ENCODE data around the gene PAK5. TPM values are rescaled to one million over a fixed set of nuclear protein-coding genes. Genes with fewer than 3 reads are reported as not detected.

PAK5 gene
- total RNA-seq, 2 donors from 2014 or later = not detected

DNA sequence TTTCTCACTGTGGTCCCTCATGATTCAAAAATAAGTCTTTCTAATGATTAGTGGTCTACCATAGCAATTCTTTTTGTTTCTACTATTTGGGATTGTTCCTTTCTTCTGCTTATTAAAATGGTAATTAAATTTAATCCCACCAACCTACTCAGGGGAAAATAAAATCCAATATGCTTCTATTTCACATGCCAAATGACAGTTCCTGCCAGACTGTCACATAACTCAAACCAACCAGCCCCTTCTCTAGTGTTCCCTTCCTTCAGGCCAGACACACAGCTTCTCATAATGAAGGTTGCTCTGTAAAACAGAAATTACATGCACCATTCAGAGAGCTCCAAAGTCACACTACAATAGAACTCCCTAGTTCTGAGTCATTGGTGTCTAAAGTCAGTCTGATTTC is 23.2 kb downstream of the PAK5 start:
- H3K4me3 Mint-ChIP-seq = no peak overlapping the region
- H3K4me1 Mint-ChIP-seq = no peaks in the 10 kb centered on the region
- no peaks in the 10 kb centered on the region for H3K9me3 Mint-ChIP-seq
- H3K27me3 Mint-ChIP-seq = no peaks in the 10 kb centered on the region
- H3K27ac Mint-ChIP-seq = no peak overlapping the region
- no peaks in the 10 kb centered on the region for H3K36me3 Mint-ChIP-seq (ENCODE audit: low read depth)
- no peak for ATAC-seq (replicated peaks)

DNA sequence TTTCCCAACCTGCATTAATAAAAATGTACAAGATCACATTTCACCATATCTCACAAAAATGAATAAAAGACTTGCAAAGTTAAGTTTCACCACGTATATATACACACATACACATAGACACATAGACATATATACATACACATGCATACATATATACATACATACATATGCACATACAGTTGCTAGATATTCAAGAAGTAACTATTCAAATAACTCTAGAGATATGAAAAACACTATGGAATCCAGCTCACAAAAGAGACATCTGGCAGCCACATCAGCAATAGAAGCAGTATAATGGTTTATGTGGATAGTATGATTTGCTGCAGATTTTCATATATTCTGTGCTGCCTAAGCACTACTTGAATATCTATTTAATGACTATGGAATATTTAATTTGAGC is 28.1 kb downstream of the PAK5 start:
- Mint-ChIP-seq H3K4me1 (no peaks in the 10 kb centered on the region), H3K27ac (no peak overlapping the region), H3K9me3 (peaks cover 5% of the 10 kb centered on the region), H3K36me3 (ENCODE audit: low read depth) (no peaks in the 10 kb centered on the region), H3K4me3 (no peak overlapping the region), H3K27me3 (no peaks in the 10 kb centered on the region)
- no peak for ATAC-seq (replicated peaks)

DNA sequence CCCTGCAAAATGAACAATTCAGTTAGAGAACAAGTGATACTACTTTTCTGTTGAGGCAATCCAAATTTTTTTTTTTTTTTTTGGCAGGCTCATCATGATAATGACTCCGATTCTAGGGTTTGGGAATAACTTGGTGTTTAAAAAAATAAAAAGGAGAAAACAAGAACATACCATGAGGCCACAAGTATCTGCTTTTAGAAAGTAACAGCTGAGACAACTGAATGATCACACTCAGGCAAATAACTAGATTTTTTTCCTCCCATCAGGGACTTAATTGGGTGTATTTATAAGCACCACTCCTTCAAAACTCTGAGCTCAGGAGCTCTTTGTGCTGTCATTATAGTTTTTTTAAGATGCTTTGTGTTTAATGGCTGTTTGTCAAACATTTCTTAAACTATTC is 29.6 kb downstream of the PAK5 start:
- Mint-ChIP-seq H3K4me1 (no peaks in the 10 kb centered on the region), H3K36me3 (ENCODE audit: low read depth) (no peaks in the 10 kb centered on the region), H3K9me3 (peaks cover 8% of the 10 kb centered on the region), H3K4me3 (no peak overlapping the region), H3K27ac (no peak overlapping the region), H3K27me3 (no peaks in the 10 kb centered on the region)
- no peak for ATAC-seq (replicated peaks)

DNA sequence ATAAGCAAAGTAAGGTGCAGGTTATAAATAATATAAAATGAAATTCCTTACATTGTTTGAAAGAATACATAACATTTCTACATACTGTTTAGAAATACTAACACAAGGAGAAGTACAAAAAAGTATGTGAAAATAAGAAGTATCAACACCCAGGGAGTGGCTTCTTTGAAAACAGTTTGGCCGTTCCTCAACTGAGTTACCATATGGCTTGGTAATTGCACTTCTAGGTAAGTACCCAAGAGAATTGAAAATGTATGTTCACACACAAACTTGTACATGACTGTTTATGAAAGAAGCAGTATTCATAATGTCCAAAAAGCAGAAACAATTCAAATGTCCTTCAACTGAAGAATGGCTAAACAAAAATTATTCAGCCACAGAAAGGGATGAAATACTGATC is 30.7 kb downstream of the PAK5 start:
- Mint-ChIP-seq H3K36me3 (ENCODE audit: low read depth) (no peaks in the 10 kb centered on the region), H3K27me3 (no peaks in the 10 kb centered on the region), H3K4me3 (no peak overlapping the region), H3K4me1 (no peaks in the 10 kb centered on the region), H3K27ac (no peak overlapping the region), H3K9me3 (peaks cover 11% of the 10 kb centered on the region)
- ATAC-seq (replicated peaks) = no peak

DNA sequence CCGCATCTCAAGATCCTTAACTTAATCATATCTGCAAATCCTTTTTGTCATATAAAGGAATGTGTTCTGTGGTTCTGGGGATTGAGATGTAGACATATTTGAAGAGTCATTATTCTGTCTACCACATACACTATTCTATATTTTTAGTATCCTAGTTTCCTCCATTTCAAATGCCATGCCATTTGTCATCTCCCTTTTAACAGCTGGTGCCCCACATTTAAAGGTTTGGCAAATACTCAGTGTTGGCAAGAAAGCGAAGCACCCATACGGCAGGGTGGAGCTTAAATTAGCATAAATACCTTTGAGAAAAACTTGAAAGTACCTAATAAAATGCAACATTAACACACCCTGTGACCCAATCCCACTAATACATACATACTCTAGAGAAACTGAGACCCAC is 31.7 kb downstream of the PAK5 start:
- H3K4me3 Mint-ChIP-seq = no peak overlapping the region
- no peak for ATAC-seq (replicated peaks)

DNA sequence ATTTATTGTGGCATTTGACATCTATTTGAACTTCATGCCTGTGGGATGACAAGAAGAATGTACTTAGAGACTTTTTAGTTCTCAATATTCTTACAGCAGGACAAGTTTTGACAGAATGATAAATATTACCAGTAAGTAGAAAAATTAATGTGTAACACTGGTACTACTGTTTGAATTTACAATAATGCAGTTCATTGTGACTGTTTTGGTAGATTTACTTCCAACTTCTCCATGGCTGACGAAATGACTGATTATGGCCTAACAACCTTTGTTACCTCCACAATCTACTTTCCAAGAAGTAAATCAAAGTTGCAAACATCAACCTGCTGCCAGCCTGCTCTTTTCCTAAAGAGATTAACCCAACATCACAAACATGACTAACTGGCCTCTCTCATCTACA is 38.5 kb downstream of the PAK5 start:
- H3K27me3 Mint-ChIP-seq = no peaks in the 10 kb centered on the region

More for the DNA sequence above, 31.7 kb downstream of the PAK5 start:
- H3K27me3 Mint-ChIP-seq = no peaks in the 10 kb centered on the region
- no peaks in the 10 kb centered on the region for H3K36me3 Mint-ChIP-seq (ENCODE audit: low read depth)
- no peaks in the 10 kb centered on the region for H3K4me1 Mint-ChIP-seq
- peaks cover 12% of the 10 kb centered on the region for H3K9me3 Mint-ChIP-seq
- H3K27ac Mint-ChIP-seq = no peak overlapping the region

DNA sequence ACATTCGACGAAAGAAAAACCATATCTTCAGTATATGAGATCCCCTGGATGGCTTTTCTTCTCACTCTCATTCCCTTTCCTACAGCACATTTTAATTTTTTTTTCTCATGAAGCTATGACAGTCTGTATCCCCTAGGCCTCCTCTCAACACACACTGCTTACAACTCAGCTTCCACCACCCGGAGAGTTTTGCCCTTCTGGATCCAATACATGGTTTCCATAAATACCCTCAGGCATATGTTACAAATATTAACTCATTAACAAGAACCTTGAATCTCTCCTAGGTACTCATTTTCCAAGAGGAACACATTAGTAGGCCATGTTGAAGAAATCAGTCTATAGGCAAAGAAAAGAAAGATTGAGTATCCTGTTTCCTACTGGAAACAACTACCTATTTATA is 44.0 kb downstream of the PAK5 start:
- Mint-ChIP-seq H3K4me3 (no peak overlapping the region), H3K4me1 (no peaks in the 10 kb centered on the region), H3K27me3 (no peaks in the 10 kb centered on the region), H3K27ac (no peak overlapping the region), H3K9me3 (peaks cover 15% of the 10 kb centered on the region), H3K36me3 (ENCODE audit: low read depth) (no peaks in the 10 kb centered on the region)
- ATAC-seq (replicated peaks) = no peak

More for the DNA sequence above, 38.5 kb downstream of the PAK5 start:
- Mint-ChIP-seq H3K9me3 (peaks cover 22% of the 10 kb centered on the region), H3K4me1 (no peaks in the 10 kb centered on the region), H3K27ac (no peak overlapping the region), H3K4me3 (no peak overlapping the region), H3K36me3 (ENCODE audit: low read depth) (no peaks in the 10 kb centered on the region)
- no peak for ATAC-seq (replicated peaks)

DNA sequence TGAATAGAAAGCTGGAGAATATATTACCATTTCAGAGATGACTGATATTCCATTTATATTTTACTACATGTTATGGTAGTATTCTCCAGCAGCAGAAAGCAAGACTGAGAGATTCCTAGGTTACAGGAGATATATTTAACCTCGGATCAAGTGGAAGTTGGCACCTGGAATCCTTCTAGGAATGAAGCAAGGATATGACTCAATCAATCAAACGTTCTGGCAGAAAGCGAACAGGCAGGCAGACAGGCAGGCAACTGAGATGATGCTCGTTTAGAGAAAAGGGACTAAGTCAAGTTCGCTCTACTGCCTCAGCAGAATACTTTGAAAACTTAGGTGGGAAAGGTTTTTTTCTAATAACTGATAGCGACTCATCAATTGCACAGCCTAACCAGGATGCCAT is 46.2 kb downstream of the PAK5 start:
- no peaks in the 10 kb centered on the region for H3K27me3 Mint-ChIP-seq
- H3K36me3 Mint-ChIP-seq (ENCODE audit: low read depth) = no peaks in the 10 kb centered on the region
- no peaks in the 10 kb centered on the region for H3K4me1 Mint-ChIP-seq
- ATAC-seq (replicated peaks) = no peak
- H3K27ac Mint-ChIP-seq = no peak overlapping the region
- H3K4me3 Mint-ChIP-seq = no peak overlapping the region
- H3K9me3 Mint-ChIP-seq = peaks cover 8% of the 10 kb centered on the region

DNA sequence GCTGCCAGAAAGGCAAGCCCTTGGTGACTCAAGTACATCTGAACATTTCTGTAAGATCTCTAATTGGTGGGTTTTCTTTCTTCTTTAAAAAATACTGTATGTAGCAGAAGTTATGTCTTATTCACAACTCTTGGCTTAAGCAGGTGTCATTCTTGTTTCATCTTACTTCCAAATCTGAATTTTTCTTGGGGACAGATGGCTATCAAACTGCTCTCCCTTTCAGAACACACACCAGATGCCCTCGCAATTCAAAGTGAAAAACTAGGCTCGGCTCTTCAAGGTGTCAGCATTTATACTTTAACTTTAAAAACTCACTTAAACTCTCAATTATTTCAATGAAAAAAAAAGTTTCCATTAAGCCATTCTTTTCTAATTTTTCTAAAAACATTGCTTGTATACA is 49.7 kb downstream of the PAK5 start:
- H3K27me3 Mint-ChIP-seq = no peaks in the 10 kb centered on the region
- no peaks in the 10 kb centered on the region for H3K36me3 Mint-ChIP-seq (ENCODE audit: low read depth)

DNA sequence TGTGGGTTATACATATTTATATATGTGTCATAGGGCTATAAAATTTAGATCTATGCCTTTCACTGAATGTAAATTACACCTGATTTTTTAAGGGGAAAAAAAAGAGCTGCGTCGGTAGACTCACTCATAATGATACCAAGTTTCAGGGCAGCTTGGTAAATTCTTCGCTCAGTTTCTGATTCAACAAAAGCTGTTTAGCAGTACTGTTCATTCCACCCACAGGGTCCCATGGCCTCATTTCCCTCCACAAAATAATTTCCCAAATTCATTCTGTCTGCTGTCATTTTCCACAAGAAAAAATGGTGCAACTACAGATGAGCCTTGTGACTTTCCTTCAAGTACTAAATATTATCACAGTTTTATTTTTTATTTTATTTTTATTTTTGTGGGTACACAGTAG is 63.7 kb downstream of the PAK5 start:
- no peaks in the 10 kb centered on the region for H3K4me1 Mint-ChIP-seq
- H3K36me3 Mint-ChIP-seq (ENCODE audit: low read depth) = no peaks in the 10 kb centered on the region
- H3K4me3 Mint-ChIP-seq = no peak overlapping the region
- H3K27ac Mint-ChIP-seq = no peak overlapping the region
- ATAC-seq (replicated peaks) = no peak
- H3K27me3 Mint-ChIP-seq = no peaks in the 10 kb centered on the region
- peaks cover 8% of the 10 kb centered on the region for H3K9me3 Mint-ChIP-seq

More for the DNA sequence above, 49.7 kb downstream of the PAK5 start:
- Mint-ChIP-seq H3K4me3 (no peak overlapping the region), H3K9me3 (no peaks in the 10 kb centered on the region), H3K4me1 (no peaks in the 10 kb centered on the region), H3K27ac (no peak overlapping the region)
- ATAC-seq (replicated peaks) = no peak

DNA sequence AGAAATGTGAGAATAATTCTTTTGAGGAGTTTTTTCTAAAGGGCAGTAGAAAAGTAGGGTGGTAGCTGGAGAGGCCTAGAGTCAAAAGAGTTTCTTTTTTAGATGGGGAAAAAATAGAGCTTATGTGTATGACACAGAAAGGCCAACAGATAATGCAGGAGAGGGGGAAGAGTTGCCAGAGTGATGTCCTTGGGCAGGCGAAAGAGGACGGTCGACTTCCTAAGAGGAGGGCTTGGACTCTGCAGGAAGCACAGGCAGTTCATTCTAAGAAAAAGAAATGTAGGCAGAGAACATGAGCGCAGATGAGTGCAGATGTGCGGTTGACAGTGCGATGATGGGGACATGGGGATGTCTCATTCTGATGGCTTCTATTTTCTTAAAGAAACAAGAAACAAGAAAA is 68.9 kb downstream of the PAK5 start:
- Mint-ChIP-seq H3K27ac (no peak overlapping the region), H3K27me3 (no peaks in the 10 kb centered on the region), H3K36me3 (ENCODE audit: low read depth) (no peaks in the 10 kb centered on the region), H3K4me1 (no peaks in the 10 kb centered on the region), H3K9me3 (peaks cover 15% of the 10 kb centered on the region), H3K4me3 (no peak overlapping the region)
- ATAC-seq (replicated peaks) = no peak

DNA sequence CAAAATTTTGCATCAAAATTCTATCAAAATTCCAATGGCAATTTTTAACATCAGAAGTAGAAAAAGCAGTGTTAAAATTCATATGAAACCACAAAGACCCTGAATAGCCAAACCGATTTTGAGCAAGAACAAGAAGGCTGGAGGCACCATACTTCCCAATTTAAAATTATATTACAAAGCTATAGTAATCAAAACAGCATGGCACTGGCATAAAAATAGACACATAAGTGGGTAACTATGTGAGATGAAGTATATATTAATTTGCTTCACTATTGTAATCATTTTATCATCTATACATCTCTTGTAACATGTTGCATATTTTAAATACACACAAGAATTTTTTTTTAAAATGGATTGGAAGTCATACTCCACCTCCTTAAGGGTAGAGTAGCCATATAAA is 77.4 kb downstream of the PAK5 start:
- H3K27me3 Mint-ChIP-seq = no peaks in the 10 kb centered on the region
- H3K36me3 Mint-ChIP-seq (ENCODE audit: low read depth) = no peaks in the 10 kb centered on the region
- H3K4me3 Mint-ChIP-seq = no peak overlapping the region
- ATAC-seq (replicated peaks) = no peak
- H3K9me3 Mint-ChIP-seq = no peaks in the 10 kb centered on the region
- no peak overlapping the region for H3K27ac Mint-ChIP-seq
- H3K4me1 Mint-ChIP-seq = no peaks in the 10 kb centered on the region

DNA sequence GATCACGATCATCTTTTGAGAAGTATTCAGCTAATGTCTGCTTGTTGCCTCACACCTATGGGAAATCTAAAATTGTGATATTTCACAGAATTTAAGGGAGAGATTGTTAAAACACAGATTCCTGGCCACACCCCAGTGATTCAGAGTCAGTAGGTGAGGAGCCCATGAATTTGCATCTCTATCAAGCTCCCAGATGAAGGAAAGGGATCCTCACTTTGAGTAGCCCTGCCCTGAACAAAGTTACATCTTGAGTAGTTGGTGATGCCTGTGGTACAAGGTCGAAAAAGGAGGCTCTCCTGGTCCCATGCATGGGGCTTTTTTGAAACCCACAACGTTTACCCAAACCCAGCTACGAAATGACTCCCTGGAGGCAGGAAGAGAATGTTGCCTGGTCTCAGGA is 79.5 kb downstream of the PAK5 start:
- no peaks in the 10 kb centered on the region for H3K36me3 Mint-ChIP-seq (ENCODE audit: low read depth)

DNA sequence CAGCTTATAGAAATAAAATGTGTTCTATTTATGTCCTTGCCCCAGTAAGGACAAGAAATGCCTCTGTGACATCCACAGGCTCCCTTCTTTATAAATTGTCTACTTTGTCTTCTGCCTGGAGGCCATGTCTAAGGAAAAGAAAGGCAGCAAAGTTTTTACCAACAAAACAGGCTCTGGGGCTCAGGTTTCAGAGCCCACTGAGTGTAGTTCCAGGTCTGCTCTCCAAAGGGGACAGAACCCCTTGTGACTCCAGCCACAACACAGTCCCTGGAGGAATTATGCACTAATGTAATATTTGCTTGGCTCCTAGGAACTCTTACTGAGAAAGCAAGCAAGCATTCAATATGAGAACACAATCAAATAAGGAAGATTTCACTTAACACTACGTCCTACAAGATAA is 80.1 kb downstream of the PAK5 start:
- Mint-ChIP-seq H3K9me3 (no peaks in the 10 kb centered on the region), H3K27me3 (no peaks in the 10 kb centered on the region), H3K27ac (no peak overlapping the region), H3K4me1 (no peaks in the 10 kb centered on the region), H3K36me3 (ENCODE audit: low read depth) (no peaks in the 10 kb centered on the region), H3K4me3 (no peak overlapping the region)
- ATAC-seq (replicated peaks) = no peak

More for the DNA sequence above, 79.5 kb downstream of the PAK5 start:
- Mint-ChIP-seq H3K27ac (no peak overlapping the region), H3K27me3 (no peaks in the 10 kb centered on the region), H3K4me1 (no peaks in the 10 kb centered on the region), H3K9me3 (no peaks in the 10 kb centered on the region), H3K4me3 (no peak overlapping the region)
- no peak for ATAC-seq (replicated peaks)

DNA sequence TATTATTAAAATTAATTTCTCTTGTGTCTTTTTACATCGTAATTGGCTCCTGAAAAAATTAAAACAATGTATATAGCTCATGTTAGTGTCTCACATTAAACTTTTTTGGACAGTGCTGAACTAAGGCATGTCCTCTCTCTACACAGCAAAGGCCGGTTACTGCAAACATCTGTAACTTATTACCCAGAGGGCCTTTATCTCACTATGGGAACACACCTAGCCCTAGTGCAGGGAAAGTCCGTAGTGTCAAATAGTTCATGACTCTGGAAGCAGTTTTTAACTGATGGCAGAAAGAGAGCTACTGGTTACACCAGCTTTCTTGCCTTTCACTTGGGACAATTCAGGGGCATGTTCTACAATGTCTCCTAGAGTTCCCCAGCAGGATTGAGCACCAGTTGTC is 82.2 kb downstream of the PAK5 start:
- Mint-ChIP-seq H3K4me1 (no peaks in the 10 kb centered on the region), H3K9me3 (peaks cover 5% of the 10 kb centered on the region), H3K36me3 (ENCODE audit: low read depth) (no peaks in the 10 kb centered on the region), H3K27ac (no peak overlapping the region), H3K27me3 (no peaks in the 10 kb centered on the region), H3K4me3 (no peak overlapping the region)
- ATAC-seq (replicated peaks) = no peak

DNA sequence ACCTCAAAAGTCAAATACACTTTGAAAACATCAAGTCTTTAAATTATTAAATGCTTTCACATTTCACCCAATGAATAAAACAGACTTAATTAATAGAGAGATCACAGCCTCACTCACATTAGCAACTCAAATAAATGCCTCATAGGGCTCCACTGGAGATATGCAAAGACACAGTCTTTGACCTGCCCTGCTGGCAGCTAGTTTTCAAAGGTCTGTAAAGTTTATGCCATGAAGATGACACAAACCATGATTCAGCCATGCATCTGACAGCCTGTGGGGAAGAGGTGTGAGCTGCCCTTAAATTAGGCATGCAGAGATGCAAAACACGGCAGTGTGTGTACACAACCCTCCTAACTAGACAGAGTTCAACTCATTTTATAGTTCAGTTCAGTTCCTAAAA is 83.6 kb downstream of the PAK5 start:
- ATAC-seq (replicated peaks) = no peak
- no peaks in the 10 kb centered on the region for H3K27me3 Mint-ChIP-seq
- H3K4me3 Mint-ChIP-seq = no peak overlapping the region
- no peak overlapping the region for H3K27ac Mint-ChIP-seq
- H3K4me1 Mint-ChIP-seq = no peaks in the 10 kb centered on the region
- H3K9me3 Mint-ChIP-seq = peaks cover 8% of the 10 kb centered on the region
- no peaks in the 10 kb centered on the region for H3K36me3 Mint-ChIP-seq (ENCODE audit: low read depth)
